Retinal pigment epithelial cell (primary cell): Measurements from ENCODE around the gene TBCE.

Experiments
- DNase-seq: peaks from one replicate; pipeline ENCODE4 v3.0.0-alpha.2; 2010; ENCODE audit warnings: low read depth
- H3K4me3 ChIP-seq: 2 replicates; pipeline ENCODE4 v1.5.1; 2011; ENCODE audit warnings: mild to moderate bottlenecking, low read length, control low read depth, moderate library complexity
- CTCF ChIP-seq: conservative IDR thresholded peaks from 2 replicates; pipeline ENCODE4 v1.5.1; 2011; ENCODE audit warnings: low read depth, low read length, control low read depth, inconsistent platforms

Gene TBCE, protein sequence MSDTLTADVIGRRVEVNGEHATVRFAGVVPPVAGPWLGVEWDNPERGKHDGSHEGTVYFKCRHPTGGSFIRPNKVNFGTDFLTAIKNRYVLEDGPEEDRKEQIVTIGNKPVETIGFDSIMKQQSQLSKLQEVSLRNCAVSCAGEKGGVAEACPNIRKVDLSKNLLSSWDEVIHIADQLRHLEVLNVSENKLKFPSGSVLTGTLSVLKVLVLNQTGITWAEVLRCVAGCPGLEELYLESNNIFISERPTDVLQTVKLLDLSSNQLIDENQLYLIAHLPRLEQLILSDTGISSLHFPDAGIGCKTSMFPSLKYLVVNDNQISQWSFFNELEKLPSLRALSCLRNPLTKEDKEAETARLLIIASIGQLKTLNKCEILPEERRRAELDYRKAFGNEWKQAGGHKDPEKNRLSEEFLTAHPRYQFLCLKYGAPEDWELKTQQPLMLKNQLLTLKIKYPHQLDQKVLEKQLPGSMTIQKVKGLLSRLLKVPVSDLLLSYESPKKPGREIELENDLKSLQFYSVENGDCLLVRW

DNA sequence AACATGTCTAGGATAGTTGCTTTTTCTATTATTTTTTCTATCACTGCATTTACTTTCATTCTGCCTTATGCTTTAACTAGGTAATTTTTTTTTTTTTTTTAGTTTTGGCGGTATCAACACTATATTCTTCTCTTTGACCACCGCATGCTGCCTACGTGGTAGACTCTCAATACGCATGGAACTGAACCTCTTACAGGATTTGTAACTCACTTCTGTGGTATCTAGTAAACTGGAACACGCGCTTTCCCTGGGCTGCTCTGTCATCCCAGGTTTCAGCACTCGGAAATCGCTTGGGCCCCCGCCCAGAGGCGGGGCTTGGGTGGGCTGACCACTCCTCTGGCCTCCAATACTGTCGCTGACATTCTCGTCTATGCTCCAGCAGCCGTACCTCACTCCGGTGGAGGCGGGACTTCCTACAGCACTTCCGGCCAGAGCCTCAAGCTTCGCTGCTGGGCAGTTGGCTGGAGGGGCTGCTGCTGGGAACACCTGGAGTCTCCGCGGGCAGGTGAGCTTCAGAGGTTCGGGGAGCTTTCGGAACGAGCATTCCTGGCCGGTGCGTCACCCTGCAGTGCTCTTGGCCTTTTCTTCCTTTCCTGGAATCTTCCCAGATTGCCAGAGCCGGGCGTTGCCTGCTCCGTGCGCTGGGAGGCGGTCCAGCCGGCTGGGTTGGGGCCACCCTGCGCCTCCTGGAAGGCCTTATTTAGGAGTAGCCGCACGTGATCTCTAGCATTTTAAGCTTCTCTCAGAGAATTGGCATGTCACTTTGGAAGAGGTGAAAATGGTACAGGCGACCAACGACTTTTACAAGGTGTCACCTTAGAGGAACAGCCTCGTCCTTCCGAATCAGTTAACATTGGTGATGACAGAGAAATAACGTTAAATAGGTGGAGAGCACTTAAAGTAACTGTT is at the start of gene TBCE:
TSS of gene TBCE (plus strand) at position 428 of the 909 bp plus-strand sequence. CDS start 12,623 bp downstream, outside the sequence.
- peak; percentile 22 for TF ChIP-seq CTCF
- DNase-seq, result peak; percentile 94
- H3K4me3 ChIP-seq, result peak within 1 kb of the TSS; percentile 90

- no peak for DNase-seq
- TF ChIP-seq CTCF, result no peak
These were observed 48.0 kb upstream of the TBCE start for GRCh38 chr1:235319255-235319654.

GRCh38 chr1:235320521-235321179 is 46.6 kb upstream of the TBCE start:
- no peak for TF ChIP-seq CTCF
- no peak overlapping the region for H3K4me3 ChIP-seq
- no peak for DNase-seq

More at GRCh38 chr1:235319255-235319654, 48.0 kb upstream of the TBCE start:
- H3K4me3 ChIP-seq, result no peak overlapping the region

DNA sequence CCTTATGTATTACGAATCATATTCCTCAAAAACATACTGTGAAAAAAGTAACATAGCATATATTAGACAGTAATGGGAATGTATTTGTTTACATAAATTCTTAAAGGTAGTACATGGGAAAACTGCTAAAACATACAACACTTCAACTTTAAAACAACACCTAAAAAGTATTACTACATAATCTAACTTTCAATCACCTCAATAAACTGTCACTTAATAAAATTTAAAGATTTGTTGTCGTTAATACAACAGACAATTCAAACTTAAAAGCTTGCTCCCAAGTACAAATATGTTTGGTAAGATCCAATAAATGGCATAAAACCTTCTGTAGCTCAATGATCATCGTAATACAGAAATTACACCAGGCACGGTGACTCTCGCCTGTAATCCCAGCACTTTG is 42.9 kb upstream of the TBCE start:
- DNase-seq, result no peak
- H3K4me3 ChIP-seq, result no peak overlapping the region
- TF ChIP-seq CTCF, result no peak

- H3K4me3 ChIP-seq, result peak overlapping the region; percentile 95
- DNase-seq, result no peak
- no peak for TF ChIP-seq CTCF
These were observed 42.1 kb upstream of the TBCE start for GRCh38 chr1:235325139-235325538.

DNA sequence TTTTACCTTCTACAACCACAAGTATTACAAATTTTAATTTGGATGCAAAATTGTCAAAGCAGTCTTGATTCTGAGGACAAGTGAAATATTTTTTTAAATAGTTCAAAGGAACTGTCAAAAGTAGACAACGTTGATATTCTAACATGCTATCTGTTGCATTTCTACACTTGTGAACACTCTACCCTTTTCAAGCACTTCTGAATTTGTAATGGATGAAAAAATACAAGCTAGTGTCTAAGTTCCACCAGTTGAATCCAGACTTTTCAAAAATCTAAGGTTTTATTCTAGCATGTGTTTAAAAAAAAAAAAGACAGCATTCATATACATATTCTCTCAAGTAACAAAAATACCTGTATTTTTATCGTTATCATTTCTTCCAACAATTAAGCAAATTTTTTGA is 41.4 kb upstream of the TBCE start:
- DNase-seq, result no peak
- TF ChIP-seq CTCF, result no peak
- peak overlapping the region; percentile 95 for H3K4me3 ChIP-seq
